K562 (cell line): ENCODE results near the gene KCNK10. TPM values are rescaled to one million over a fixed set of nuclear protein-coding genes. Genes with fewer than 3 reads are reported as not detected.

Experiments
- COPS2 ChIP-seq: fragments of 450-650 bp; conservative IDR thresholded peaks from 2 replicates; pipeline ENCODE4 v1.6.1; 2016; ENCODE audit warnings: mild to moderate bottlenecking, moderate library complexity
- ETV1 ChIP-seq: fragments of 450-650 bp; conservative IDR thresholded peaks from 2 replicates; pipeline ENCODE4 v1.6.1; 2016; ENCODE audit warnings: missing genetic modification characterization, control low read depth, low read depth, missing compliant biosample characterization
- ETV5 ChIP-seq: sonication (generic); formaldehyde crosslinking; IDR thresholded peaks from 2 replicates; pipeline ENCODE4 v1.4.0; 2020; ENCODE audit warnings: low read depth, mild to moderate bottlenecking, missing genetic modification reagents
- HDAC2 ChIP-seq: fragments of 450-650 bp; IDR thresholded peaks from 2 replicates; pipeline ENCODE4 v1.6.1; 2016; ENCODE audit warnings: mild to moderate bottlenecking
- ID3 ChIP-seq, 2 experiments: fragments of 250-450 bp in 1 of 2; fragments of 450-650 bp in 1 of 2; sonication (Bioruptor Pico) in 1 of 2; IDR thresholded peaks; 2 replicates each; pipeline versions ENCODE4 v1.6.1 to v1.8.0; 2016 to 2021; ENCODE audit warnings: mild to moderate bottlenecking in 2 of 2, moderate library complexity in 2 of 2, missing compliant biosample characterization in 1 of 2, missing genetic modification characterization in 1 of 2
- MYBL2 ChIP-seq, 2 experiments: fragments of 450-650 bp in 1 of 2; sonication (generic) in 1 of 2; formaldehyde crosslinking in 1 of 2; IDR thresholded peaks; 2 replicates each; pipeline versions ENCODE4 v1.6.1 to v1.8.1; 2017 to 2022; ENCODE audit warnings: borderline replicate concordance in 1 of 2, inconsistent platforms in 1 of 2, low read depth in 1 of 2, mild to moderate bottlenecking in 1 of 2, missing genetic modification reagents in 1 of 2, moderate library complexity in 1 of 2
- NONO ChIP-seq, 2 experiments: fragments of 200-400 bp in 1 of 2; fragments of 450-650 bp in 1 of 2; formaldehyde crosslinking in 1 of 2; IDR thresholded peaks; 2 replicates each; pipeline ENCODE4 v1.6.1; 2017; ENCODE audit warnings: low read depth in 2 of 2, mild to moderate bottlenecking in 2 of 2, moderate library complexity in 2 of 2, low read length in 1 of 2
- SMARCB1 ChIP-seq: IDR thresholded peaks from 2 replicates; pipeline ENCODE4 v1.6.1; 2011; ENCODE audit warnings: improper control_type of control experiment, low read depth; ENCODE audit not compliant: insufficient read length
- SMC3 ChIP-seq: conservative IDR thresholded peaks from 2 replicates; pipeline ENCODE4 v1.6.1; 2011; ENCODE audit warnings: low read depth, low read length, improper control_type of control experiment; ENCODE audit not compliant: insufficient read depth
- ZKSCAN8 ChIP-seq: fragments of 200-800 bp; sonication (Bioruptor generic); IDR thresholded peaks from 2 replicates; pipeline ENCODE4 v1.6.1; 2016; ENCODE audit warnings: missing genetic modification characterization, missing compliant biosample characterization
- ZNF431 ChIP-seq: sonication (generic); formaldehyde crosslinking; IDR thresholded peaks from 2 replicates; pipeline ENCODE4 v1.8.0; 2022; ENCODE audit warnings: mild to moderate bottlenecking, missing genetic modification reagents
- polyA plus RNA-seq, 8 experiments: library from polyadenylated mRNA; depleted of rRNA in 4 of 8; stranded (reverse) in 5 of 8; unstranded in 3 of 8; fragments of >200 nt; fragmentation: Nextera tagmentation in 2 of 8; fragmentation: Illumina TruSeq in 1 of 8; extraction: Ambion mirVana in 2 of 8; extraction: Trizol in 1 of 8; gene quantifications; 2 replicates each; pipeline versions ENCODE4 v1.2.1 to v1.2.3, GENCODE V29; 2011 to 2014; ENCODE audit warnings: inconsistent platforms in 1 of 8, missing spikeins in 1 of 8
- total RNA-seq, 7 experiments: library from RNA; depleted of rRNA in 6 of 7; stranded (reverse); fragments of >200 nt in 6 of 7; fragmentation: Illumina TruSeq in 2 of 7; extraction: Trizol in 2 of 7; gene quantifications; 2 replicates each; pipeline versions ENCODE4 v1.2.1 to v1.2.3, GENCODE V29; 2011 to 2021; ENCODE audit warnings: low replicate concordance in 1 of 7
- TF ChIP-seq, protein P1 (sequence below): fragments of 200-600 bp; sonication (generic); IDR thresholded peaks from one replicate; pipeline ENCODE4 v1.6.1; 2012; ENCODE audit warnings: mild to moderate bottlenecking, low read depth, low read length, inconsistent platforms

Gene KCNK10
- total and polyA plus RNA-seq, 9 of the 15 experiments (the other 6 are each of a cell fraction or from before 2014, with no cell fraction given) = not detected

GRCh38 chr14:88242446-88242845 is 80.6 kb downstream of the KCNK10 start (continued):
- TF ChIP-seq ZNF431 (CRISPR knock-in tag) = no peak
- no peak for TF ChIP-seq ETV1 (tag)
- TF ChIP-seq, protein P1, sequence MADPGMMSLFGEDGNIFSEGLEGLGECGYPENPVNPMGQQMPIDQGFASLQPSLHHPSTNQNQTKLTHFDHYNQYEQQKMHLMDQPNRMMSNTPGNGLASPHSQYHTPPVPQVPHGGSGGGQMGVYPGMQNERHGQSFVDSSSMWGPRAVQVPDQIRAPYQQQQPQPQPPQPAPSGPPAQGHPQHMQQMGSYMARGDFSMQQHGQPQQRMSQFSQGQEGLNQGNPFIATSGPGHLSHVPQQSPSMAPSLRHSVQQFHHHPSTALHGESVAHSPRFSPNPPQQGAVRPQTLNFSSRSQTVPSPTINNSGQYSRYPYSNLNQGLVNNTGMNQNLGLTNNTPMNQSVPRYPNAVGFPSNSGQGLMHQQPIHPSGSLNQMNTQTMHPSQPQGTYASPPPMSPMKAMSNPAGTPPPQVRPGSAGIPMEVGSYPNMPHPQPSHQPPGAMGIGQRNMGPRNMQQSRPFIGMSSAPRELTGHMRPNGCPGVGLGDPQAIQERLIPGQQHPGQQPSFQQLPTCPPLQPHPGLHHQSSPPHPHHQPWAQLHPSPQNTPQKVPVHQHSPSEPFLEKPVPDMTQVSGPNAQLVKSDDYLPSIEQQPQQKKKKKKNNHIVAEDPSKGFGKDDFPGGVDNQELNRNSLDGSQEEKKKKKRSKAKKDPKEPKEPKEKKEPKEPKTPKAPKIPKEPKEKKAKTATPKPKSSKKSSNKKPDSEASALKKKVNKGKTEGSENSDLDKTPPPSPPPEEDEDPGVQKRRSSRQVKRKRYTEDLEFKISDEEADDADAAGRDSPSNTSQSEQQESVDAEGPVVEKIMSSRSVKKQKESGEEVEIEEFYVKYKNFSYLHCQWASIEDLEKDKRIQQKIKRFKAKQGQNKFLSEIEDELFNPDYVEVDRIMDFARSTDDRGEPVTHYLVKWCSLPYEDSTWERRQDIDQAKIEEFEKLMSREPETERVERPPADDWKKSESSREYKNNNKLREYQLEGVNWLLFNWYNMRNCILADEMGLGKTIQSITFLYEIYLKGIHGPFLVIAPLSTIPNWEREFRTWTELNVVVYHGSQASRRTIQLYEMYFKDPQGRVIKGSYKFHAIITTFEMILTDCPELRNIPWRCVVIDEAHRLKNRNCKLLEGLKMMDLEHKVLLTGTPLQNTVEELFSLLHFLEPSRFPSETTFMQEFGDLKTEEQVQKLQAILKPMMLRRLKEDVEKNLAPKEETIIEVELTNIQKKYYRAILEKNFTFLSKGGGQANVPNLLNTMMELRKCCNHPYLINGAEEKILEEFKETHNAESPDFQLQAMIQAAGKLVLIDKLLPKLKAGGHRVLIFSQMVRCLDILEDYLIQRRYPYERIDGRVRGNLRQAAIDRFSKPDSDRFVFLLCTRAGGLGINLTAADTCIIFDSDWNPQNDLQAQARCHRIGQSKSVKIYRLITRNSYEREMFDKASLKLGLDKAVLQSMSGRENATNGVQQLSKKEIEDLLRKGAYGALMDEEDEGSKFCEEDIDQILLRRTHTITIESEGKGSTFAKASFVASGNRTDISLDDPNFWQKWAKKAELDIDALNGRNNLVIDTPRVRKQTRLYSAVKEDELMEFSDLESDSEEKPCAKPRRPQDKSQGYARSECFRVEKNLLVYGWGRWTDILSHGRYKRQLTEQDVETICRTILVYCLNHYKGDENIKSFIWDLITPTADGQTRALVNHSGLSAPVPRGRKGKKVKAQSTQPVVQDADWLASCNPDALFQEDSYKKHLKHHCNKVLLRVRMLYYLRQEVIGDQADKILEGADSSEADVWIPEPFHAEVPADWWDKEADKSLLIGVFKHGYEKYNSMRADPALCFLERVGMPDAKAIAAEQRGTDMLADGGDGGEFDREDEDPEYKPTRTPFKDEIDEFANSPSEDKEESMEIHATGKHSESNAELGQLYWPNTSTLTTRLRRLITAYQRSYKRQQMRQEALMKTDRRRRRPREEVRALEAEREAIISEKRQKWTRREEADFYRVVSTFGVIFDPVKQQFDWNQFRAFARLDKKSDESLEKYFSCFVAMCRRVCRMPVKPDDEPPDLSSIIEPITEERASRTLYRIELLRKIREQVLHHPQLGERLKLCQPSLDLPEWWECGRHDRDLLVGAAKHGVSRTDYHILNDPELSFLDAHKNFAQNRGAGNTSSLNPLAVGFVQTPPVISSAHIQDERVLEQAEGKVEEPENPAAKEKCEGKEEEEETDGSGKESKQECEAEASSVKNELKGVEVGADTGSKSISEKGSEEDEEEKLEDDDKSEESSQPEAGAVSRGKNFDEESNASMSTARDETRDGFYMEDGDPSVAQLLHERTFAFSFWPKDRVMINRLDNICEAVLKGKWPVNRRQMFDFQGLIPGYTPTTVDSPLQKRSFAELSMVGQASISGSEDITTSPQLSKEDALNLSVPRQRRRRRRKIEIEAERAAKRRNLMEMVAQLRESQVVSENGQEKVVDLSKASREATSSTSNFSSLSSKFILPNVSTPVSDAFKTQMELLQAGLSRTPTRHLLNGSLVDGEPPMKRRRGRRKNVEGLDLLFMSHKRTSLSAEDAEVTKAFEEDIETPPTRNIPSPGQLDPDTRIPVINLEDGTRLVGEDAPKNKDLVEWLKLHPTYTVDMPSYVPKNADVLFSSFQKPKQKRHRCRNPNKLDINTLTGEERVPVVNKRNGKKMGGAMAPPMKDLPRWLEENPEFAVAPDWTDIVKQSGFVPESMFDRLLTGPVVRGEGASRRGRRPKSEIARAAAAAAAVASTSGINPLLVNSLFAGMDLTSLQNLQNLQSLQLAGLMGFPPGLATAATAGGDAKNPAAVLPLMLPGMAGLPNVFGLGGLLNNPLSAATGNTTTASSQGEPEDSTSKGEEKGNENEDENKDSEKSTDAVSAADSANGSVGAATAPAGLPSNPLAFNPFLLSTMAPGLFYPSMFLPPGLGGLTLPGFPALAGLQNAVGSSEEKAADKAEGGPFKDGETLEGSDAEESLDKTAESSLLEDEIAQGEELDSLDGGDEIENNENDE = no peak
- no peak for TF ChIP-seq ZKSCAN8 (CRISPR knock-in tag)
- no peak for TF ChIP-seq COPS2
- TF ChIP-seq ID3 (CRISPR knock-in tag; IDR thresholded peaks at IDR 0.05) = no peak
- TF ChIP-seq ID3 (tag; IDR thresholded peaks at IDR 0.05) = no peak
- no peak for TF ChIP-seq HDAC2
- no peak for TF ChIP-seq NONO (IDR thresholded peaks at IDR 0.05; ENCODE audit: low read depth in 2 of 2, low read length in 1 of 2)
- no peak for TF ChIP-seq SMC3
- no peak for TF ChIP-seq SMARCB1
- TF ChIP-seq ETV5 = no peak
- no peak for TF ChIP-seq MYBL2 (IDR thresholded peaks at IDR 0.05; ENCODE audit: low read depth)
- TF ChIP-seq MYBL2 (CRISPR knock-in tag; IDR thresholded peaks at IDR 0.05; ENCODE audit: borderline replicate concordance) = no peak
